ENCODE results near the gene RYR1. TPM values are rescaled to one million over a fixed set of nuclear protein-coding genes. Genes with fewer than 3 reads are reported as not detected.
"Not testable (repeated sequence)": the region's sequence is repeated elsewhere in the genome, so short reads cannot be mapped to it uniquely, and the experiment has no call there.

The RYR1 gene
- total RNA-seq, 1 donor from 2014 or later, result 0.03 TPM

DNA sequence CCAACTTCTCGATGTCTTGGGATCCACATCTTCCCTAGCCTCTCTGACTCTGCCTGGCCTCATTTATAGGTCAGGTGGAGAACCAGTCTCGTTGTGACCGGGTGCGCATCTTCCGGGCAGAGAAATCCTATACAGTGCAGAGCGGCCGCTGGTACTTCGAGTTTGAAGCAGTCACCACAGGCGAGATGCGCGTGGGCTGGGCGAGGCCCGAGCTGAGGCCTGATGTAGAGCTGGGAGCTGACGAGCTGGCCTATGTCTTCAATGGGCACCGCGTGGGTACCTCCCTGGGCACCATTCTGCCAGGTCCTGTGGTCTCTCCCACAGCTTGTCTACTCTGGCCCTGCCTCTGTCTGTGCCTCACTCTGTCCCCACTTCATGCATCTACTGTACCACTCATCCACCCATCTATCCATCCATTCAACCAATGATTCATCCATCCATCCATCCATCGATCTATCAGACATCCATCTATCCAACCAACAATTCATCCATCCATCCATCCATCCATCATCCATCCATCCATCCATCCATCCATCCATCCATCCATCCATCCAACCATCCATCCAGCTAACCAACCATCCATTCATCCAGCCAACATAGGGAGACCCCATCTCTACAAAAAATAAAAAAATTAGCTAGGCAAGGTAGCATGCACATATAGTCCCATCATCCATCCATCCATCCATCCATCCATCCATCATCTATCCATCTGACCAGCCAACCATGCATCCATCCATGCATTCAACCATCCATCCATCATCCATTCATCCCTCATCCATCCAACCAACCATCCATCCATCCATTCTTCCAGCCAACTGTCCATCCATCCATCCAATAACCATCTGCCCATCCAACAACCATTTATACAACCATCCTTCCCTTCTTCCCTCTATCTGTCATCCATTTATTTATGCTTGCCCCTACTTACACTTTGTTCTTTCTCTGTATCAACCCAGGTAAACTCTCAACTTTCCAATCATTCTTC, 34.3 kb downstream of the RYR1 start:
- H3K27ac Mint-ChIP-seq (ENCODE audit: unreplicated experiment), result no peak overlapping the region
- TF ChIP-seq CTCF (IDR thresholded peaks at IDR 0.05), result no peak
- peaks cover 7% of the 10 kb centered on the region for H3K27me3 Mint-ChIP-seq (ENCODE audit: unreplicated experiment)

DNA sequence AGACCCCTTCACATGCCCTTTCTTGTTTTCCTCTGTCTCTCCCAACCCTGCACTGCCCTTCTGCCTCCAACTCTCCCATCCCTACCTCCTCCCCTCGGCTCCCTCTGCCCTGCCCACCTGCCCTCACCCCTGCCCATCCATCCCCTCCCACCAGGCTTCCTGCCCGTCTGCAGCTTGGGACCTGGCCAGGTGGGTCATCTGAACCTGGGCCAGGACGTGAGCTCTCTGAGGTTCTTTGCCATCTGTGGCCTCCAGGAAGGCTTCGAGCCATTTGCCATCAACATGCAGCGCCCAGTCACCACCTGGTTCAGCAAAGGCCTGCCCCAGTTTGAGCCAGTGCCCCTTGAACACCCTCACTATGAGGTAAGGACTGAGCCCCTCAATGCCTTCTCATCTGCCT, 35.7 kb downstream of the RYR1 start:
- DNase-seq (ENCODE audit: extremely low spot score, unreplicated experiment), result no peak
- Mint-ChIP-seq H3K4me1 (ENCODE audit: unreplicated experiment) (no peaks in the 10 kb centered on the region), H3K27me3 (ENCODE audit: unreplicated experiment) (peaks cover 7% of the 10 kb centered on the region), H3K9me3 (ENCODE audit: unreplicated experiment) (no peaks in the 10 kb centered on the region), H3K27ac (ENCODE audit: unreplicated experiment) (no peak overlapping the region), H3K4me3 (ENCODE audit: unreplicated experiment) (no peak overlapping the region), H3K36me3 (ENCODE audit: unreplicated experiment) (no peaks in the 10 kb centered on the region)
- TF ChIP-seq CTCF (IDR thresholded peaks at IDR 0.05), result no peak

More for the DNA sequence above, 34.3 kb downstream of the RYR1 start:
- no peak for DNase-seq (ENCODE audit: extremely low spot score, unreplicated experiment)
- Mint-ChIP-seq H3K4me1 (ENCODE audit: unreplicated experiment) (no peaks in the 10 kb centered on the region), H3K4me3 (ENCODE audit: unreplicated experiment) (no peak overlapping the region), H3K9me3 (ENCODE audit: unreplicated experiment) (no peaks in the 10 kb centered on the region), H3K36me3 (ENCODE audit: unreplicated experiment) (no peaks in the 10 kb centered on the region)

- H3K27me3 Mint-ChIP-seq (ENCODE audit: unreplicated experiment), result peaks cover 10% of the 10 kb centered on the region
- no peaks in the 10 kb centered on the region for H3K9me3 Mint-ChIP-seq (ENCODE audit: unreplicated experiment)
- H3K27ac Mint-ChIP-seq (ENCODE audit: unreplicated experiment), result no peak overlapping the region
- H3K36me3 Mint-ChIP-seq (ENCODE audit: unreplicated experiment), result no peaks in the 10 kb centered on the region
- H3K4me3 Mint-ChIP-seq (ENCODE audit: unreplicated experiment), result no peak overlapping the region
- H3K4me1 Mint-ChIP-seq (ENCODE audit: unreplicated experiment), result no peaks in the 10 kb centered on the region
- TF ChIP-seq CTCF (IDR thresholded peaks at IDR 0.05), result no peak
- no peak for DNase-seq (ENCODE audit: extremely low spot score, unreplicated experiment)
Measured at GRCh38 chr19:38470788-38471480, 37.4 kb downstream of the RYR1 start.

- H3K36me3 Mint-ChIP-seq (ENCODE audit: unreplicated experiment); H3K4me3 Mint-ChIP-seq (ENCODE audit: unreplicated experiment); H3K4me1 Mint-ChIP-seq (ENCODE audit: unreplicated experiment); H3K27ac Mint-ChIP-seq (ENCODE audit: unreplicated experiment); H3K27me3 Mint-ChIP-seq (ENCODE audit: unreplicated experiment); DNase-seq (ENCODE audit: extremely low spot score, unreplicated experiment); H3K9me3 Mint-ChIP-seq (ENCODE audit: unreplicated experiment): not testable (repeated sequence)
Measured at GRCh38 chr19:38472725-38473124, 39.2 kb downstream of the RYR1 start.

GRCh38 chr19:38473201-38473600, 39.7 kb downstream of the RYR1 start:
- H3K4me3 Mint-ChIP-seq (ENCODE audit: unreplicated experiment), result no peak overlapping the region
- H3K36me3 Mint-ChIP-seq (ENCODE audit: unreplicated experiment), result no peaks in the 10 kb centered on the region
- peaks cover 11% of the 10 kb centered on the region for H3K27me3 Mint-ChIP-seq (ENCODE audit: unreplicated experiment)
- TF ChIP-seq CTCF (IDR thresholded peaks at IDR 0.05), result no peak
- no peaks in the 10 kb centered on the region for H3K9me3 Mint-ChIP-seq (ENCODE audit: unreplicated experiment)
- no peaks in the 10 kb centered on the region for H3K4me1 Mint-ChIP-seq (ENCODE audit: unreplicated experiment)
- no peak for DNase-seq (ENCODE audit: extremely low spot score, unreplicated experiment)
- no peak overlapping the region for H3K27ac Mint-ChIP-seq (ENCODE audit: unreplicated experiment)
